ENCODE measurements around the gene DSCAM. TPM values are rescaled to one million over a fixed set of nuclear protein-coding genes. Genes with fewer than 3 reads are reported as not detected.

Gene DSCAM
- total and polyA plus RNA-seq, 4 donors: 0.02 to 0.25 (median 0.09) TPM

DNA sequence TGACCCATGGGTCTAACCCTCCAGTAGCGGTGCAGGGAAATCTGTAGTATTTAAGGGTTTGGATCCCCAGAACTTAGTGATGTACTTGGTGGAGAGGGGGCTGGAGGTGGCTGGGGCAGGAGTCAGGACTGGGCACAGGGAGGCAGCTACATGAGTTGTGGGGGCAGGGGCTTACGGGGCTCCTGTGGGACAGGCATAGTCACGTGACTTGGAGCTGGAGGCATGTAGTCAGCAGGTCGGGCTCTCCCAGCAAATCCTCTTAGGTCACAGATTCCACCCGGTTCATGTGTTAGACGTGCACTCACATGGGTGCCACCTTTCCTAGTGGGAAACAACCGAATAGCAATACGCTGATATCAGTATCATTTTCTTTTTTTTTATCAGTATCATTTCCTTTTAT, 867.6 kb downstream of the DSCAM start:
- Histone ChIP-seq H3K27ac (ENCODE audit: low read depth in 1 of 2, low read length in 1 of 2) (no peak overlapping the region), H3K36me3 (ENCODE audit: control insufficient read depth in 4 of 4, insufficient read depth in 4 of 4, low read length in 4 of 4) (no peaks in the 10 kb centered on the region), H3K9me3 (ENCODE audit: control insufficient read depth in 4 of 4, insufficient read depth in 3 of 4, low read length in 3 of 4) (peaks cover 0 to 3% (median 0%) of the 10 kb centered on the region in 4 donors), H3K9ac (ENCODE audit: insufficient read depth in 1 of 2, low read length in 2 of 2) (no peak overlapping the region), H3K4me3 (no peak overlapping the region), H3K27me3 (ENCODE audit: control insufficient read depth in 3 of 3, insufficient read depth in 3 of 3, low read length in 2 of 3) (no peaks in the 10 kb centered on the region), H3K4me1 (ENCODE audit: control insufficient read depth in 5 of 5, insufficient read depth in 5 of 5, low read length in 5 of 5) (peaks cover 0 to 3% (median 0%) of the 10 kb centered on the region in 5 donors)
- ATAC-seq (ENCODE audit: insufficient read depth, low FRiP score) (no peak), DNase-seq (no peak)
- 86 to 87% methylated on average over 8 of the region's 8 CpGs for WGBS, 2 donors
- no peak for TF ChIP-seq CTCF (IDR thresholded peaks at IDR 0.05; ENCODE audit: control extremely low read depth, extremely low read depth)

DNA sequence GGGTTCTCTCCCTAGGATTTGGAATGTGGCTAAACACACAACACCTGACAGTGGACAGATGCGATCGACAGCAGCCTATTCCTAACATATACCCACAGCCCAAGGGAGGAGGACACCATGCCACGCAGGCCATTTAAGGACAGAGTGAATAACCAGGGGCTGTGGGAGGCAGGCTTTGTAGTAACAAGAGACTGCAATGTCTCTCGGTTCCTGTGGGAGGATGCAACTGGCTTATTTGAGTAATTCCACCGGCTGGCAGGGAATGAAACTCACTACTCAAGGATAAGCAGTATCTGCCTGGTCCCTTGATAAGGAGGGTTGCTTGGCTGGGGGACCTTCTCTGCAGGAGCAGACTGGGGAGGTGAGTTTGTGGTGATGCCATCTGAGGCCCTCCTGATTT, 870.2 kb downstream of the DSCAM start:
- Histone ChIP-seq H3K4me1 (ENCODE audit: control insufficient read depth in 5 of 5, insufficient read depth in 5 of 5, low read length in 5 of 5) (no peaks in the 10 kb centered on the region), H3K27me3 (ENCODE audit: control insufficient read depth in 3 of 3, insufficient read depth in 3 of 3, low read length in 2 of 3) (no peaks in the 10 kb centered on the region), H3K9ac (ENCODE audit: insufficient read depth in 1 of 2, low read length in 2 of 2) (no peak overlapping the region), H3K4me3 (no peak overlapping the region), H3K36me3 (ENCODE audit: control insufficient read depth in 4 of 4, insufficient read depth in 4 of 4, low read length in 4 of 4) (no peaks in the 10 kb centered on the region), H3K9me3 (ENCODE audit: control insufficient read depth in 4 of 4, insufficient read depth in 3 of 4, low read length in 3 of 4) (peaks cover 0 to 3% (median 0%) of the 10 kb centered on the region in 4 donors), H3K27ac (ENCODE audit: low read depth in 1 of 2, low read length in 1 of 2) (no peak overlapping the region)
- ATAC-seq (ENCODE audit: insufficient read depth, low FRiP score) (no peak), DNase-seq (no peak)
- TF ChIP-seq CTCF (IDR thresholded peaks at IDR 0.05; ENCODE audit: control extremely low read depth, extremely low read depth): no peak
- 82 to 84% methylated on average over 5 of the region's 5 CpGs for WGBS, 2 donors

- TF ChIP-seq CTCF (IDR thresholded peaks at IDR 0.05; ENCODE audit: control extremely low read depth, extremely low read depth): no peak
- no peaks in the 10 kb centered on the region for H3K27me3 ChIP-seq (ENCODE audit: control insufficient read depth in 3 of 3, insufficient read depth in 3 of 3, low read length in 2 of 3)
- no peak overlapping the region for H3K27ac ChIP-seq (ENCODE audit: low read depth in 1 of 2, low read length in 1 of 2)
- ATAC-seq (ENCODE audit: insufficient read depth, low FRiP score) (no peak), DNase-seq (peak in 1 of 3 donors; percentile 40)
- H3K9me3 ChIP-seq (ENCODE audit: control insufficient read depth in 4 of 4, insufficient read depth in 3 of 4, low read length in 3 of 4): peaks cover 0 to 8% (median 0%) of the 10 kb centered on the region in 4 donors
- no peak overlapping the region for H3K4me3 ChIP-seq
- no peaks in the 10 kb centered on the region for H3K4me1 ChIP-seq (ENCODE audit: control insufficient read depth in 5 of 5, insufficient read depth in 5 of 5, low read length in 5 of 5)
- H3K9ac ChIP-seq (ENCODE audit: insufficient read depth in 1 of 2, low read length in 2 of 2): no peak overlapping the region
- 86 to 90% methylated on average over 14 of the region's 14 CpGs for WGBS, 2 donors
- H3K36me3 ChIP-seq (ENCODE audit: control insufficient read depth in 4 of 4, insufficient read depth in 4 of 4, low read length in 4 of 4): no peaks in the 10 kb centered on the region
Observed at GRCh38 chr21:39972976-39973770, 873.8 kb downstream of the DSCAM start.

All from lung (tissue), 12 donors.